KG1 (cell line): ENCODE data around the gene VAPB.
"Not testable (repeated sequence)": the region's sequence is repeated elsewhere in the genome, so short reads cannot be mapped to it uniquely, and the experiment has no call there.

Experiments
- DNase-seq: peaks from one replicate; lab custom pipeline; 2025; lab: John Stamatoyannopoulos, UW

The VAPB gene

GRCh38 chr20:58407966-58408557 lies 19.0 kb downstream of the VAPB start:
- DNase-seq = no peak

- no peak for DNase-seq
Observed at GRCh38 chr20:58408603-58409246, 19.7 kb downstream of the VAPB start.

- DNase-seq = not testable (repeated sequence)
Observed at GRCh38 chr20:58414216-58414615, 25.2 kb downstream of the VAPB start.

GRCh38 chr20:58414786-58415185 lies 25.8 kb downstream of the VAPB start:
- not testable (repeated sequence) for DNase-seq

GRCh38 chr20:58416057-58416456 lies 27.0 kb downstream of the VAPB start:
- no peak for DNase-seq

- no peak for DNase-seq
Observed at GRCh38 chr20:58416835-58417234, 27.8 kb downstream of the VAPB start.

GRCh38 chr20:58417438-58417837 lies 28.4 kb downstream of the VAPB start:
- DNase-seq = no peak

- DNase-seq = no peak
Observed at GRCh38 chr20:58418949-58419748, 30.1 kb downstream of the VAPB start.

- DNase-seq = no peak
Observed at GRCh38 chr20:58420798-58421496, 31.9 kb downstream of the VAPB start.

- no peak for DNase-seq
Observed at GRCh38 chr20:58421497-58421850, 32.4 kb downstream of the VAPB start.

GRCh38 chr20:58424218-58424969 lies 35.4 kb downstream of the VAPB start:
- DNase-seq = no peak

- not testable (repeated sequence) for DNase-seq
Observed at GRCh38 chr20:58427571-58427970, 38.5 kb downstream of the VAPB start.

- DNase-seq = no peak
Observed at GRCh38 chr20:58428364-58428763, 39.3 kb downstream of the VAPB start.

GRCh38 chr20:58429303-58429702 lies 40.3 kb downstream of the VAPB start:
- no peak for DNase-seq

GRCh38 chr20:58431134-58431533 lies 42.1 kb downstream of the VAPB start:
- DNase-seq = no peak

GRCh38 chr20:58432186-58432954 lies 43.3 kb downstream of the VAPB start:
- no peak for DNase-seq

- no peak for DNase-seq
Observed at GRCh38 chr20:58433029-58433647, 44.1 kb downstream of the VAPB start.

GRCh38 chr20:58433759-58434158 lies 44.7 kb downstream of the VAPB start:
- no peak for DNase-seq

- no peak for DNase-seq
Observed at GRCh38 chr20:58434326-58434725, 45.3 kb downstream of the VAPB start.

- no peak for DNase-seq
Observed at GRCh38 chr20:58435237-58435636, 46.2 kb downstream of the VAPB start.
